ENCODE results near the gene DDX39B.

- TF ChIP-seq CTCF (IDR thresholded peaks at IDR 0.05; ENCODE audit: low read depth, low read length) (no peak), POLR2A (IDR thresholded peaks at IDR 0.05; ENCODE audit: extremely low read depth, insufficient read length) (no peak), MYC (IDR thresholded peaks at IDR 0.05; ENCODE audit: low read depth, low read length) (no peak), MAX (IDR thresholded peaks at IDR 0.05; ENCODE audit: low read depth, low read length) (no peak)
These were observed 15.9 kb upstream of the DDX39B start for GRCh38 chr6:31557443-31558317.

All from NB4 (cell line).